Testis (tissue), 3 donors: ENCODE measurements around the gene LPP. TPM values are rescaled to one million over a fixed set of nuclear protein-coding genes. Genes with fewer than 3 reads are reported as not detected.

Source experiments
- DNase-seq: peaks from one replicate; pipeline ENCODE4 v3.0.0-alpha.2; 2019
- H3K27ac ChIP-seq, 2 donors: fragments of 200-600 bp; sonication (generic); one replicate each; pipeline ENCODE4 v1.5.1; 2019
- H3K27me3 ChIP-seq: fragments of 200-600 bp; sonication (generic); one replicate; pipeline ENCODE4 v1.5.1; 2019
- H3K36me3 ChIP-seq: fragments of 200-600 bp; sonication (generic); one replicate; pipeline ENCODE4 v1.5.1; 2017; ENCODE audit warnings: low read depth; ENCODE audit errors: missing control alignments
- H3K4me1 ChIP-seq: fragments of 200-600 bp; sonication (generic); one replicate; pipeline ENCODE4 v1.5.1; 2019
- H3K4me3 ChIP-seq, 2 donors: fragments of 200-600 bp; sonication (generic); one replicate each; pipeline ENCODE4 v1.5.1; 2017 to 2019
- H3K9me3 ChIP-seq: fragments of 200-600 bp; sonication (generic); one replicate; pipeline ENCODE4 v1.5.1; 2017
- CTCF ChIP-seq, 3 experiments: fragments of 450-650 bp in 2 of 3; fragments of 200-600 bp in 1 of 3; sonication (generic) in 1 of 3; IDR thresholded peaks; one replicate each; pipeline ENCODE4 v1.5.1; 2016 to 2019; ENCODE audit warnings: antibody characterized with exemption in 3 of 3, mild to moderate bottlenecking in 2 of 3, moderate library complexity in 1 of 3
- POLR2A ChIP-seq: fragments of 450-650 bp; IDR thresholded peaks from one replicate; pipeline ENCODE4 v1.6.1; 2017; ENCODE audit warnings: antibody characterized with exemption, mild to moderate bottlenecking, moderate library complexity
- WGBS, 2 donors: methylation state at CpG; one replicate each; pipeline ENCODE4 v1.1.5; 2018; 5-methylcytosine and 5-hydroxymethylcytosine counted together
- intact Hi-C: fragments of 100-400 bp; cut with DNase I; formaldehyde crosslinking; loops from one replicate; pipeline ENCODE4 v1.15.1; 2023; ENCODE audit warnings: low total_unique reads
- polyA plus RNA-seq: library from polyadenylated mRNA; stranded (reverse); fragments of 350-450 nt; fragmentation: Illumina TruSeq; extraction: RNeasy Lipid Tissue Mini Kit (QIAGEN cat#74804); gene quantifications from one replicate; pipeline ENCODE4 v1.2.3, GENCODE V29; 2014; ENCODE audit warnings: low read depth, low replicate concordance; ENCODE audit not compliant: insufficient read depth
- total RNA-seq, 2 donors: library from RNA; depleted of rRNA; stranded (reverse); fragments of >200 nt; gene quantifications; one replicate each; pipeline ENCODE4 v1.2.3, GENCODE V29; 2016

LPP gene
- total and polyA plus RNA-seq, 3 donors from 2014 or later, result 89.9 to 135 (median 132) TPM

- TF ChIP-seq CTCF (IDR thresholded peaks at IDR 0.05) (no peak), POLR2A (no peak)
- Histone ChIP-seq H3K9me3 (no peaks in the 10 kb centered on the region), H3K4me1 (peaks cover 18% of the 10 kb centered on the region), H3K36me3 (no peaks in the 10 kb centered on the region), H3K27me3 (no peaks in the 10 kb centered on the region), H3K4me3 (no peak overlapping the region), H3K27ac (no peak overlapping the region)
- intact Hi-C loops, result no loop called here
- 73 to 82% methylated on average over 3 of the region's 3 CpGs for WGBS, 2 donors
- DNase-seq, result no peak
Measured at GRCh38 chr3:188298585-188298984, 144.6 kb downstream of the LPP start.

GRCh38 chr3:188299068-188299467 is 145.1 kb downstream of the LPP start:
- Histone ChIP-seq H3K4me1 (peaks cover 21% of the 10 kb centered on the region), H3K9me3 (no peaks in the 10 kb centered on the region), H3K27ac (no peak overlapping the region), H3K4me3 (no peak overlapping the region), H3K36me3 (no peaks in the 10 kb centered on the region), H3K27me3 (no peaks in the 10 kb centered on the region)
- 92 to 93% methylated on average over 11 of the region's 11 CpGs for WGBS, 2 donors
- no peak for TF ChIP-seq CTCF (IDR thresholded peaks at IDR 0.05)
- TF ChIP-seq POLR2A, result no peak
- no peak for DNase-seq
- intact Hi-C loops, result no loop called here

GRCh38 chr3:188299708-188300107 is 145.8 kb downstream of the LPP start:
- Histone ChIP-seq H3K36me3 (no peaks in the 10 kb centered on the region), H3K4me3 (no peak overlapping the region), H3K4me1 (peaks cover 27% of the 10 kb centered on the region), H3K27ac (no peak overlapping the region), H3K27me3 (no peaks in the 10 kb centered on the region), H3K9me3 (no peaks in the 10 kb centered on the region)
- intact Hi-C loops, result no loop called here
- no peak for DNase-seq
- TF ChIP-seq CTCF (IDR thresholded peaks at IDR 0.05) (no peak), POLR2A (no peak)
- 85 to 99% methylated on average over 2 of the region's 2 CpGs for WGBS, 2 donors

GRCh38 chr3:188301147-188301546 is 147.2 kb downstream of the LPP start:
- intact Hi-C loops, result no loop called here
- H3K27ac ChIP-seq, result no peak overlapping the region
- H3K4me3 ChIP-seq, result no peak overlapping the region
- no peak for DNase-seq
- TF ChIP-seq CTCF (IDR thresholded peaks at IDR 0.05) (no peak), POLR2A (no peak)
- 94 to 96% methylated on average over 1 of the region's 1 CpG for WGBS, 2 donors
- H3K27me3 ChIP-seq, result no peaks in the 10 kb centered on the region
- H3K9me3 ChIP-seq, result no peaks in the 10 kb centered on the region
- H3K36me3 ChIP-seq, result no peaks in the 10 kb centered on the region
- H3K4me1 ChIP-seq, result peaks cover 27% of the 10 kb centered on the region

- Histone ChIP-seq H3K36me3 (no peaks in the 10 kb centered on the region), H3K4me1 (peaks cover 17% of the 10 kb centered on the region), H3K27me3 (no peaks in the 10 kb centered on the region), H3K9me3 (no peaks in the 10 kb centered on the region), H3K4me3 (no peak overlapping the region), H3K27ac (no peak overlapping the region)
- 91 to 96% methylated on average over 2 of the region's 2 CpGs for WGBS, 2 donors
- TF ChIP-seq CTCF (IDR thresholded peaks at IDR 0.05) (no peak), POLR2A (no peak)
- intact Hi-C loops, result no loop called here
- no peak for DNase-seq
Measured at GRCh38 chr3:188303286-188303799, 149.4 kb downstream of the LPP start.
